ENCODE measurements around the gene ZNF385D.

- TF ChIP-seq CTCF (IDR thresholded peaks at IDR 0.05) (no peak), SIN3A (IDR thresholded peaks at IDR 0.05; ENCODE audit: borderline replicate concordance, insufficient read depth, low read depth, low read length) (no peak)
These were observed 317.3 kb downstream of the ZNF385D start for GRCh38 chr3:21433751-21434150.
